Measurements from ENCODE around the gene GAS2L1. TPM values are rescaled to one million over a fixed set of nuclear protein-coding genes. Genes with fewer than 3 reads are reported as not detected.

The GAS2L1 gene
- total and polyA plus RNA-seq, 8 donors, result 4.4 to 81.1 (median 27.3) TPM

- TF ChIP-seq POLR2AphosphoS5 (IDR thresholded peaks at IDR 0.05) (no peak), POLR2A (IDR thresholded peaks at IDR 0.05) (no peak), EP300 (IDR thresholded peaks at IDR 0.05) (no peak), CTCF (IDR thresholded peaks at IDR 0.05) (no peak)
- no peak overlapping the region for H3K4me3 ChIP-seq
- H3K9me3 ChIP-seq, result no peaks in the 10 kb centered on the region
- WGBS, 5 donors, result 67 to 79% (median 72%) methylated on average over 7 of the region's 7 CpGs
- peak overlapping the region in 1 of 5 donors; percentile 13 for H3K27ac ChIP-seq
- no peaks in the 10 kb centered on the region for H3K27me3 ChIP-seq
- H3K36me3 ChIP-seq, result peaks cover 87 to 100% (median 100%) of the 10 kb centered on the region in 4 donors
- no peak for DNase-seq
- H3K4me1 ChIP-seq, result peaks cover 0 to 27% (median 8%) of the 10 kb centered on the region in 4 donors
- intact Hi-C loops (cut with DNase I; ENCODE audit: low total_unique reads), result no loop called here
Observed at GRCh38 chr22:29291215-29291614, 15.2 kb upstream of the GAS2L1 start.

GRCh38 chr22:29292379-29292778 lies 14.1 kb upstream of the GAS2L1 start:
- Histone ChIP-seq H3K27me3 (no peaks in the 10 kb centered on the region), H3K4me1 (peaks cover 0 to 27% (median 8%) of the 10 kb centered on the region in 4 donors), H3K36me3 (peaks cover 87 to 100% (median 100%) of the 10 kb centered on the region in 4 donors), H3K9me3 (no peaks in the 10 kb centered on the region), H3K27ac (no peak overlapping the region), H3K4me3 (no peak overlapping the region)
- DNase-seq, result no peak
- TF ChIP-seq POLR2AphosphoS5 (IDR thresholded peaks at IDR 0.05) (no peak), POLR2A (IDR thresholded peaks at IDR 0.05) (no peak), EP300 (IDR thresholded peaks at IDR 0.05) (no peak)
- intact Hi-C loops (cut with DNase I; ENCODE audit: low total_unique reads), result no loop called here

- intact Hi-C loops (cut with DNase I; ENCODE audit: low total_unique reads), result no loop called here
- Histone ChIP-seq H3K9me3 (no peaks in the 10 kb centered on the region), H3K4me3 (no peak overlapping the region), H3K27me3 (no peaks in the 10 kb centered on the region), H3K4me1 (peaks cover 10 to 19% (median 17%) of the 10 kb centered on the region in 4 donors), H3K36me3 (peaks cover 70 to 82% (median 80%) of the 10 kb centered on the region in 4 donors), H3K27ac (no peak overlapping the region)
- TF ChIP-seq POLR2AphosphoS5 (IDR thresholded peaks at IDR 0.05), result no peak
- no peak for TF ChIP-seq POLR2A (IDR thresholded peaks at IDR 0.05)
- TF ChIP-seq EP300 (IDR thresholded peaks at IDR 0.05), result no peak
- WGBS, 5 donors, result 74 to 88% (median 82%) methylated on average over 7 to 8 of the region's 8 CpGs
- DNase-seq, result no peak
Observed at GRCh38 chr22:29298641-29299040, 7.8 kb upstream of the GAS2L1 start.

GRCh38 chr22:29299136-29299900 lies 7.1 kb upstream of the GAS2L1 start:
- intact Hi-C loops (cut with DNase I; ENCODE audit: low total_unique reads), result no loop called here
- no peak for TF ChIP-seq CTCF (IDR thresholded peaks at IDR 0.05)
- no peak for TF ChIP-seq POLR2AphosphoS5 (IDR thresholded peaks at IDR 0.05)
- TF ChIP-seq EP300 (IDR thresholded peaks at IDR 0.05), result no peak
- Histone ChIP-seq H3K4me3 (no peak overlapping the region), H3K27ac (no peak overlapping the region), H3K36me3 (peaks cover 63 to 75% (median 73%) of the 10 kb centered on the region in 4 donors), H3K4me1 (peaks cover 10 to 24% (median 18%) of the 10 kb centered on the region in 4 donors), H3K27me3 (no peaks in the 10 kb centered on the region), H3K9me3 (no peaks in the 10 kb centered on the region)
- 82 to 90% (median 87%) methylated on average over 19 of the region's 19 CpGs for WGBS, 5 donors
- no peak for DNase-seq

GRCh38 chr22:29300467-29300806 lies 6.0 kb upstream of the GAS2L1 start:
- no peak overlapping the region for H3K4me3 ChIP-seq
- H3K9me3 ChIP-seq, result no peaks in the 10 kb centered on the region
- no peak for TF ChIP-seq POLR2AphosphoS5 (IDR thresholded peaks at IDR 0.05)
- TF ChIP-seq POLR2A (IDR thresholded peaks at IDR 0.05), result no peak
- no peak for TF ChIP-seq EP300 (IDR thresholded peaks at IDR 0.05)
- TF ChIP-seq CTCF (IDR thresholded peaks at IDR 0.05), result no peak
- peaks cover 52 to 64% (median 62%) of the 10 kb centered on the region in 4 donors for H3K36me3 ChIP-seq
- no peaks in the 10 kb centered on the region for H3K27me3 ChIP-seq
- peak overlapping the region in 1 of 5 donors; percentile 8 for H3K27ac ChIP-seq
- peaks cover 10 to 27% (median 19%) of the 10 kb centered on the region in 4 donors for H3K4me1 ChIP-seq
- no peak for DNase-seq
- 62 to 69% (median 67%) methylated on average over 4 of the region's 4 CpGs for WGBS, 5 donors
- intact Hi-C loops (cut with DNase I; ENCODE audit: low total_unique reads), result no loop called here

Data from stomach (tissue), 9 donors.